H1 (cell line): Measurements from ENCODE around the gene APBA2. TPM values are rescaled to one million over a fixed set of nuclear protein-coding genes. Genes with fewer than 3 reads are reported as not detected.

Experiments used
- ASH2L ChIP-seq: fragments of 200-600, 300-600 bp; sonication (generic); IDR thresholded peaks from one replicate; pipeline ENCODE4 v1.7.1; 2017; ENCODE audit warnings: low read length
- ATF2 ChIP-seq: IDR thresholded peaks from 2 replicates; pipeline ENCODE4 v1.6.1; 2012; ENCODE audit warnings: low read length, inconsistent platforms
- ATF3 ChIP-seq: IDR thresholded peaks from 2 replicates; pipeline ENCODE4 v1.6.1; 2011; ENCODE audit warnings: low read depth, mild to moderate bottlenecking, low read length; ENCODE audit not compliant: insufficient read depth
- CBX8 ChIP-seq: fragments of 300-800, 300-1000 bp; sonication (generic); IDR thresholded peaks from 2 replicates; pipeline ENCODE4 v1.7.1; 2016; ENCODE audit warnings: low read depth, low read length, borderline replicate concordance
- CREB1 ChIP-seq: IDR thresholded peaks from 2 replicates; pipeline ENCODE4 v1.6.1; 2012; ENCODE audit warnings: inconsistent platforms
- CTCF ChIP-seq, 3 experiments: IDR thresholded peaks; 1 replicate in 2 of 3; 2 replicates in 1 of 3; pipeline versions ENCODE4 v1.5.1 to v1.6.1; 2011; ENCODE audit warnings: low read length in 3 of 3, mild to moderate bottlenecking in 3 of 3, inconsistent platforms in 2 of 3, low read depth in 1 of 3, moderate library complexity in 1 of 3; ENCODE audit not compliant: insufficient read depth in 1 of 3; ENCODE audit errors: control extremely low read depth in 1 of 3
- EP300 ChIP-seq, 2 experiments: IDR thresholded peaks; 1 replicate in 1 of 2; 2 replicates in 1 of 2; pipeline ENCODE4 v1.6.1; 2011 to 2012; ENCODE audit warnings: low read depth in 2 of 2, low read length in 2 of 2, mild to moderate bottlenecking in 2 of 2, borderline replicate concordance in 1 of 2, inconsistent platforms in 1 of 2, moderate library complexity in 1 of 2
- EZH2 ChIP-seq: fragments of 200-600 bp; sonication (generic); IDR thresholded peaks from 2 replicates; pipeline ENCODE4 v1.7.1; 2012; ENCODE audit warnings: low read depth, mild to moderate bottlenecking, moderate library complexity, low read length, inconsistent platforms; ENCODE audit not compliant: severe bottlenecking
- GTF2F1 ChIP-seq: IDR thresholded peaks from 2 replicates; pipeline ENCODE4 v1.6.1; 2012; ENCODE audit warnings: low read depth, low read length, improper control_type of control experiment, borderline replicate concordance
- HDAC2 ChIP-seq, 2 experiments: fragments of 300-600 bp in 1 of 2; sonication (generic) in 1 of 2; IDR thresholded peaks; 2 replicates each; pipeline ENCODE4 v1.6.1; 2011 to 2012; ENCODE audit warnings: low read depth in 2 of 2, low read length in 2 of 2, mild to moderate bottlenecking in 2 of 2, moderate library complexity in 2 of 2, borderline replicate concordance in 1 of 2, inconsistent platforms in 1 of 2
- KDM4A ChIP-seq: IDR thresholded peaks from one replicate; pipeline ENCODE4 v1.7.1; 2012; ENCODE audit warnings: low read depth, mild to moderate bottlenecking, moderate library complexity, low read length, inconsistent platforms; ENCODE audit not compliant: severe bottlenecking
- POLR2A ChIP-seq, 2 experiments: IDR thresholded peaks; 1 replicate in 1 of 2; 2 replicates in 1 of 2; pipeline ENCODE4 v1.6.1; 2011; ENCODE audit warnings: low read depth in 2 of 2, low read length in 2 of 2, mild to moderate bottlenecking in 2 of 2; ENCODE audit errors: control extremely low read depth in 1 of 2
- RBBP5 ChIP-seq: IDR thresholded peaks from 2 replicates; pipeline ENCODE4 v1.7.1; 2012; ENCODE audit warnings: low read depth, mild to moderate bottlenecking, inconsistent platforms, low read length, moderate library complexity, borderline replicate concordance
- SP2 ChIP-seq: IDR thresholded peaks from 2 replicates; pipeline ENCODE4 v1.6.1; 2012; ENCODE audit warnings: mild to moderate bottlenecking, low read length, inconsistent platforms
- SRF ChIP-seq: IDR thresholded peaks from 2 replicates; pipeline ENCODE4 v1.6.1; 2011; ENCODE audit warnings: mild to moderate bottlenecking, low read depth, low read length, moderate library complexity
- SUZ12 ChIP-seq: fragments of 200-600 bp; sonication (generic); IDR thresholded peaks from 2 replicates; pipeline ENCODE4 v1.6.1; 2012; ENCODE audit warnings: mild to moderate bottlenecking, inconsistent platforms, low read length, moderate library complexity, mixed read lengths
- TAF7 ChIP-seq: optimal IDR thresholded peaks from 2 replicates; pipeline ENCODE3; 2011; ENCODE audit warnings: low read depth, mild to moderate bottlenecking, inconsistent platforms, low read length, moderate library complexity, borderline replicate concordance
- TBP ChIP-seq: IDR thresholded peaks from 2 replicates; pipeline ENCODE4 v1.6.1; 2011; ENCODE audit warnings: low read depth, low read length, improper control_type of control experiment
- TEAD4 ChIP-seq: IDR thresholded peaks from 2 replicates; pipeline ENCODE4 v1.6.1; 2012; ENCODE audit warnings: low read depth, low read length, inconsistent platforms, mixed read lengths
- polyA plus RNA-seq, 7 experiments: library from polyadenylated mRNA; depleted of rRNA in 3 of 7; stranded (reverse) in 5 of 7; unstranded in 2 of 7; fragments of >200 nt in 5 of 7; fragments of 200-250 nt in 2 of 7; gene quantifications; 1 replicate in 5 of 7; 2 replicates in 1 of 7; 4 replicates in 1 of 7; pipeline versions ENCODE4 v1.2.1 to v1.2.3, GENCODE V29; 2011 to 2013; ENCODE audit warnings: missing spikeins in 2 of 7, mixed read lengths in 2 of 7
- total RNA-seq: library from RNA; stranded (reverse); fragmentation: NEBNext Ultra II Directional; extraction: Animal tissue kit (Norgen Biotek cat#: 25700); gene quantifications from 2 replicates; pipeline ENCODE4 v1.2.1, GENCODE V29; 2021

Gene APBA2
- total and polyA plus RNA-seq, 2 of the 8 experiments (the other 6 are each of a cell fraction or from before 2014, with no cell fraction given) = 15.5 to 19.0 TPM

- TF ChIP-seq RBBP5 (no peak), SRF (no peak), EZH2 (peak; percentile 35), KDM4A (no peak), TAF7 (no peak), GTF2F1 (no peak), TEAD4 (no peak), TBP (no peak), CREB1 (no peak), ATF3 (no peak), CBX8 (no peak), EP300 (IDR thresholded peaks at IDR 0.05; ENCODE audit: borderline replicate concordance in 1 of 2, low read depth in 2 of 2, low read length in 2 of 2) (peak in 1 of 2 experiments; percentile 32; a peak in 1 of 3 replicates), CTCF (IDR thresholded peaks at IDR 0.05; ENCODE audit: control extremely low read depth in 1 of 3, insufficient read depth in 1 of 3, low read depth in 1 of 3, low read length in 3 of 3) (peak in 1 of 3 experiments; percentile 9; a peak in 1 of 4 replicates), ASH2L (no peak), POLR2A (IDR thresholded peaks at IDR 0.05; ENCODE audit: control extremely low read depth in 1 of 2, low read depth in 2 of 2, low read length in 2 of 2) (no peak), HDAC2 (IDR thresholded peaks at IDR 0.05; ENCODE audit: borderline replicate concordance in 1 of 2, low read depth in 2 of 2, low read length in 2 of 2) (peak; percentile 39 to 85; a peak in 2 of 4 replicates), SUZ12 (no peak), ATF2 (no peak), SP2 (no peak)
Observed at GRCh38 chr15:28876131-28876844, 9.5 kb upstream of the APBA2 start (continued).
